GM18861 (cell line): ENCODE measurements around the gene LAMTOR1.

Experiments
- ATAC-seq: cut with Tn5 transposase; IDR thresholded peaks from one replicate; pipeline ENCODE4 v1.9.1; 2021; ENCODE audit not compliant: unreplicated experiment

Gene LAMTOR1

GRCh38 chr11:72120930-72121329 lies 17.8 kb upstream of the LAMTOR1 start:
- no peak for ATAC-seq

GRCh38 chr11:72119198-72119597 lies 16.1 kb upstream of the LAMTOR1 start:
- ATAC-seq: no peak

GRCh38 chr11:72116019-72116755 lies 13.1 kb upstream of the LAMTOR1 start:
- no peak for ATAC-seq

GRCh38 chr11:72114570-72114969 lies 11.5 kb upstream of the LAMTOR1 start:
- no peak for ATAC-seq

- ATAC-seq: no peak
These were observed 10.1 kb upstream of the LAMTOR1 start for GRCh38 chr11:72112978-72113808.

GRCh38 chr11:72112143-72112977 lies 9.3 kb upstream of the LAMTOR1 start, which contains the start of gene ANAPC15:
Gene ANAPC15 (minus strand): TSS chr11:72112695. CDS start chr11:72111276, 1,419 bp downstream.
- peak; percentile 83 for ATAC-seq

- ATAC-seq: no peak
These were observed 8.4 kb upstream of the LAMTOR1 start for GRCh38 chr11:72111300-72112142.

GRCh38 chr11:72105888-72106287 lies 2.8 kb upstream of the LAMTOR1 start, which contains the start of gene TOMT:
Gene TOMT (plus strand): TSS chr11:72105924. CDS start chr11:72105952, 28 bp downstream.
- no peak for ATAC-seq

- ATAC-seq: no peak
These were observed 664 bp upstream of the LAMTOR1 start for GRCh38 chr11:72103754-72104167.

- ATAC-seq: no peak
These were observed 509 bp downstream of the LAMTOR1 start for GRCh38 chr11:72102631-72102945.

- ATAC-seq: no peak
These were observed 935 bp downstream of the LAMTOR1 start for GRCh38 chr11:72102162-72102561.

GRCh38 chr11:72100462-72100861 lies 2.6 kb downstream of the LAMTOR1 start:
- no peak for ATAC-seq

GRCh38 chr11:72100009-72100408 lies 3.1 kb downstream of the LAMTOR1 start:
- no peak for ATAC-seq

GRCh38 chr11:72098741-72099140 lies 4.4 kb downstream of the LAMTOR1 start:
- no peak for ATAC-seq

GRCh38 chr11:72091292-72091691 lies 11.8 kb downstream of the LAMTOR1 start:
- ATAC-seq: peak; percentile 57

- no peak for ATAC-seq
These were observed 14.9 kb downstream of the LAMTOR1 start for GRCh38 chr11:72088076-72088808.

GRCh38 chr11:72085621-72086351 lies 17.3 kb downstream of the LAMTOR1 start:
- no peak for ATAC-seq

- ATAC-seq: no peak
These were observed 18.1 kb downstream of the LAMTOR1 start for GRCh38 chr11:72084965-72085364.

GRCh38 chr11:72084076-72084475 lies 19.0 kb downstream of the LAMTOR1 start:
- ATAC-seq: no peak
